ENCODE measurements around the gene MSN. TPM values are rescaled to one million over a fixed set of nuclear protein-coding genes. Genes with fewer than 3 reads are reported as not detected.

The MSN gene
- total RNA-seq, 1 experiment from 2014 or later = 119 TPM

GRCh38 chrX:65741823-65742222, 74.4 kb downstream of the MSN start:
- H3K4me3 ChIP-seq (replicated peaks in 1 of 2; ENCODE audit: low read depth in 1 of 2, low read length in 2 of 2) = no peak overlapping the region
- H3K79me2 ChIP-seq (ENCODE audit: insufficient read depth, low read length) = no peaks in the 10 kb centered on the region
- ChIA-PET RAD21 (ENCODE audit: low non-redundant PET in 1 of 2, low total read pairs in 2 of 2, uncharacterized antibody in 2 of 2, unreplicated experiment in 2 of 2) (no interaction called here), POLR2A (no interaction called here), CTCF (no interaction called here)
- H3K4me1 ChIP-seq (ENCODE audit: control insufficient read depth in 1 of 2, insufficient read depth in 2 of 2, low read length in 2 of 2) = no peaks in the 10 kb centered on the region
- H4K20me1 ChIP-seq (ENCODE audit: insufficient read depth) = no peaks in the 10 kb centered on the region
- peaks cover under 1 to 3% of the 10 kb centered on the region in 2 experiments; a peak in 1 of 4 replicates for H3K36me3 ChIP-seq (ENCODE audit: control insufficient read depth in 1 of 2, insufficient read depth in 2 of 2, low read length in 2 of 2)
- H3K9ac ChIP-seq (ENCODE audit: low read length) = no peak overlapping the region
- TF ChIP-seq SRF (IDR thresholded peaks at IDR 0.05; ENCODE audit: low read depth) = no peak
- no peak for TF ChIP-seq EZH2phosphoT487 (IDR thresholded peaks at IDR 0.05; ENCODE audit: borderline replicate concordance)
- no peak for TF ChIP-seq EGR1 (IDR thresholded peaks at IDR 0.05; ENCODE audit: low read depth)
- TF ChIP-seq YY1 (IDR thresholded peaks at IDR 0.05; ENCODE audit: extremely low read depth, insufficient replicate concordance, low read depth, low read length) = no peak
- TF ChIP-seq, protein P1, sequence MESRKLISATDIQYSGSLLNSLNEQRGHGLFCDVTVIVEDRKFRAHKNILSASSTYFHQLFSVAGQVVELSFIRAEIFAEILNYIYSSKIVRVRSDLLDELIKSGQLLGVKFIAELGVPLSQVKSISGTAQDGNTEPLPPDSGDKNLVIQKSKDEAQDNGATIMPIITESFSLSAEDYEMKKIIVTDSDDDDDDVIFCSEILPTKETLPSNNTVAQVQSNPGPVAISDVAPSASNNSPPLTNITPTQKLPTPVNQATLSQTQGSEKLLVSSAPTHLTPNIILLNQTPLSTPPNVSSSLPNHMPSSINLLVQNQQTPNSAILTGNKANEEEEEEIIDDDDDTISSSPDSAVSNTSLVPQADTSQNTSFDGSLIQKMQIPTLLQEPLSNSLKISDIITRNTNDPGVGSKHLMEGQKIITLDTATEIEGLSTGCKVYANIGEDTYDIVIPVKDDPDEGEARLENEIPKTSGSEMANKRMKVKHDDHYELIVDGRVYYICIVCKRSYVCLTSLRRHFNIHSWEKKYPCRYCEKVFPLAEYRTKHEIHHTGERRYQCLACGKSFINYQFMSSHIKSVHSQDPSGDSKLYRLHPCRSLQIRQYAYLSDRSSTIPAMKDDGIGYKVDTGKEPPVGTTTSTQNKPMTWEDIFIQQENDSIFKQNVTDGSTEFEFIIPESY (IDR thresholded peaks at IDR 0.05; ENCODE audit: extremely low read depth, insufficient replicate concordance, low read length) = no peak
- no peak for TF ChIP-seq REST (IDR thresholded peaks at IDR 0.05; ENCODE audit: low read depth)
- TF ChIP-seq FOSL1 (IDR thresholded peaks at IDR 0.05; ENCODE audit: low read depth) = no peak
- no peak for TF ChIP-seq POLR2A (IDR thresholded peaks at IDR 0.05; ENCODE audit: borderline replicate concordance, extremely low read depth, insufficient read depth, insufficient read length)
- TF ChIP-seq EZH2 (IDR thresholded peaks at IDR 0.05) = no peak
- TF ChIP-seq ZFX (IDR thresholded peaks at IDR 0.05) = no peak
- no peak for TF ChIP-seq ZNF274 (IDR thresholded peaks at IDR 0.05; ENCODE audit: low read depth, low read length)
- no peak for TF ChIP-seq CBX3 (IDR thresholded peaks at IDR 0.05; ENCODE audit: low read depth)
- TF ChIP-seq SIN3A (IDR thresholded peaks at IDR 0.05; ENCODE audit: low read depth) = no peak
- no peak for TF ChIP-seq ELF1 (IDR thresholded peaks at IDR 0.05; ENCODE audit: borderline replicate concordance, low read depth)
- no peak for TF ChIP-seq JUND (IDR thresholded peaks at IDR 0.05)
- TF ChIP-seq RAD21 (IDR thresholded peaks at IDR 0.05; ENCODE audit: low read depth) = no peak
- TF ChIP-seq, protein P2, sequence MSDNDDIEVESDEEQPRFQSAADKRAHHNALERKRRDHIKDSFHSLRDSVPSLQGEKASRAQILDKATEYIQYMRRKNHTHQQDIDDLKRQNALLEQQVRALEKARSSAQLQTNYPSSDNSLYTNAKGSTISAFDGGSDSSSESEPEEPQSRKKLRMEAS (IDR thresholded peaks at IDR 0.05) = no peak
- H3K9me3 ChIP-seq (ENCODE audit: control insufficient read depth in 1 of 2, insufficient read depth in 1 of 2, low read depth in 1 of 2, low read length in 2 of 2) = no peaks in the 10 kb centered on the region
- H3K27me3 ChIP-seq (ENCODE audit: insufficient read depth, low read length) = no peaks in the 10 kb centered on the region
- no peaks in the 10 kb centered on the region for H3K9me2 ChIP-seq (ENCODE audit: insufficient read depth)
- no peak overlapping the region for H3K27ac ChIP-seq (ENCODE audit: low read depth, low read length)
- no TSS peak for BruUV-seq (replicated peaks)
- ATAC-seq (no peak), DNase-seq (ENCODE audit: low read depth, low spot score) (no peak)
- intact Hi-C loops (cut with micrococcal nuclease) = no loop called here
- no peak overlapping the region for H2AFZ ChIP-seq (ENCODE audit: low read depth, low read length, poor library complexity, severe bottlenecking)
- H3K4me2 ChIP-seq (ENCODE audit: low read length) = no peak overlapping the region
